Spleen (tissue), 7 donors: ENCODE measurements around the gene TNFAIP8.

Experiments
- POLR2A ChIP-seq, 3 donors: fragments of 450-650 bp; IDR thresholded peaks; one replicate each; pipeline ENCODE4 v1.5.1; 2017; ENCODE audit warnings: antibody characterized with exemption in 3 of 3, mild to moderate bottlenecking in 1 of 3
- TF ChIP-seq, protein P1 (sequence below), 11 experiments: fragments of 200-600 bp in 7 of 11; fragments of 450-650 bp in 4 of 11; sonication (generic) in 4 of 11; IDR thresholded peaks in 8 of 11; conservative IDR thresholded peaks in 3 of 11; 1 replicate in 7 of 11; 2 replicates in 4 of 11; pipeline versions ENCODE4 v1.4.0 to v1.8.0; 2016 to 2021; ENCODE audit warnings: antibody characterized with exemption in 11 of 11, inconsistent platforms in 4 of 11, mild to moderate bottlenecking in 1 of 11
- donor health status: DM: no; HTN: no; CAD: no; lungs with moderate emphysema.
- donor health status: DM: no; HTN: no; CAD: no.
- donor health status: DM: no; HTN: no; CAD: no.

DNA sequence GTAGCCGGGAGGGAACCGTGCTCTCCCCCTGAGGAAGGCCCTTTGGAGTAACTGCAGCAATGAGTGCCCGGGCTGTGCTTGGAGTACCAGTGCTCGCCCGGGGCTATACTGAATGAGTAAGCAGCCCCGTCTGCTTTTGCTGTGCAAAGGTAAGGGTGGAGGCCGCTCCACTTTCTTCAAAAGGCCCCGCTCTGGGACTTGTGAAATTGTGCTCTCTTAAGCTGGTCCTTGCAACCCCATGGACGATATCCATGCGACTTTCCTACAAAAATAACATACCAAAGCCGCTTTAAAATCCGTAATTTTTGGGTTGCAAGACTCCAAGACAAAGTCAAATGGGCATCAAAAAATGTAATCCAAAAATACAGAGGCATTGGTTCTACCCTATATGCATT, 578 bp upstream of the TNFAIP8 start:
- TF ChIP-seq, protein P1, sequence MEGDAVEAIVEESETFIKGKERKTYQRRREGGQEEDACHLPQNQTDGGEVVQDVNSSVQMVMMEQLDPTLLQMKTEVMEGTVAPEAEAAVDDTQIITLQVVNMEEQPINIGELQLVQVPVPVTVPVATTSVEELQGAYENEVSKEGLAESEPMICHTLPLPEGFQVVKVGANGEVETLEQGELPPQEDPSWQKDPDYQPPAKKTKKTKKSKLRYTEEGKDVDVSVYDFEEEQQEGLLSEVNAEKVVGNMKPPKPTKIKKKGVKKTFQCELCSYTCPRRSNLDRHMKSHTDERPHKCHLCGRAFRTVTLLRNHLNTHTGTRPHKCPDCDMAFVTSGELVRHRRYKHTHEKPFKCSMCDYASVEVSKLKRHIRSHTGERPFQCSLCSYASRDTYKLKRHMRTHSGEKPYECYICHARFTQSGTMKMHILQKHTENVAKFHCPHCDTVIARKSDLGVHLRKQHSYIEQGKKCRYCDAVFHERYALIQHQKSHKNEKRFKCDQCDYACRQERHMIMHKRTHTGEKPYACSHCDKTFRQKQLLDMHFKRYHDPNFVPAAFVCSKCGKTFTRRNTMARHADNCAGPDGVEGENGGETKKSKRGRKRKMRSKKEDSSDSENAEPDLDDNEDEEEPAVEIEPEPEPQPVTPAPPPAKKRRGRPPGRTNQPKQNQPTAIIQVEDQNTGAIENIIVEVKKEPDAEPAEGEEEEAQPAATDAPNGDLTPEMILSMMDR (IDR thresholded peaks at IDR 0.05 in 8 of 11, conservative IDR thresholded peaks at IDR 0.05 in 3 of 11) = no peak
- TF ChIP-seq POLR2A (IDR thresholded peaks at IDR 0.05) = no peak
